ENCODE results near the gene AGXT. TPM values are rescaled to one million over a fixed set of nuclear protein-coding genes. Genes with fewer than 3 reads are reported as not detected.

The AGXT gene
- total RNA-seq, 1 donor from 2014 or later: not detected

GRCh38 chr2:240912878-240913809 lies 44.5 kb downstream of the AGXT start:
- no peak for TF ChIP-seq CTCF (IDR thresholded peaks at IDR 0.05; ENCODE audit: partially characterized antibody, unreplicated experiment)
- no peak overlapping the region for H3K4me3 Mint-ChIP-seq (ENCODE audit: unreplicated experiment)
- H3K36me3 Mint-ChIP-seq (ENCODE audit: unreplicated experiment): no peaks in the 10 kb centered on the region
- no peak for DNase-seq
- H3K4me1 Mint-ChIP-seq (ENCODE audit: low read depth, unreplicated experiment): peaks cover 5% of the 10 kb centered on the region
- peaks cover 2% of the 10 kb centered on the region for H3K27me3 Mint-ChIP-seq (ENCODE audit: unreplicated experiment)
- H3K27ac Mint-ChIP-seq (ENCODE audit: unreplicated experiment): no peak overlapping the region
- peaks cover 4% of the 10 kb centered on the region for H3K9me3 Mint-ChIP-seq (ENCODE audit: unreplicated experiment)

GRCh38 chr2:240913810-240914644 lies 45.4 kb downstream of the AGXT start:
- Mint-ChIP-seq H3K4me1 (ENCODE audit: low read depth, unreplicated experiment) (peaks cover 5% of the 10 kb centered on the region), H3K27me3 (ENCODE audit: unreplicated experiment) (peaks cover 2% of the 10 kb centered on the region), H3K4me3 (ENCODE audit: unreplicated experiment) (no peak overlapping the region), H3K9me3 (ENCODE audit: unreplicated experiment) (peaks cover 4% of the 10 kb centered on the region), H3K36me3 (ENCODE audit: unreplicated experiment) (no peaks in the 10 kb centered on the region), H3K27ac (ENCODE audit: unreplicated experiment) (no peak overlapping the region)
- DNase-seq: peak; percentile 95
- peak; percentile 98 for TF ChIP-seq CTCF (IDR thresholded peaks at IDR 0.05; ENCODE audit: partially characterized antibody, unreplicated experiment)

DNA sequence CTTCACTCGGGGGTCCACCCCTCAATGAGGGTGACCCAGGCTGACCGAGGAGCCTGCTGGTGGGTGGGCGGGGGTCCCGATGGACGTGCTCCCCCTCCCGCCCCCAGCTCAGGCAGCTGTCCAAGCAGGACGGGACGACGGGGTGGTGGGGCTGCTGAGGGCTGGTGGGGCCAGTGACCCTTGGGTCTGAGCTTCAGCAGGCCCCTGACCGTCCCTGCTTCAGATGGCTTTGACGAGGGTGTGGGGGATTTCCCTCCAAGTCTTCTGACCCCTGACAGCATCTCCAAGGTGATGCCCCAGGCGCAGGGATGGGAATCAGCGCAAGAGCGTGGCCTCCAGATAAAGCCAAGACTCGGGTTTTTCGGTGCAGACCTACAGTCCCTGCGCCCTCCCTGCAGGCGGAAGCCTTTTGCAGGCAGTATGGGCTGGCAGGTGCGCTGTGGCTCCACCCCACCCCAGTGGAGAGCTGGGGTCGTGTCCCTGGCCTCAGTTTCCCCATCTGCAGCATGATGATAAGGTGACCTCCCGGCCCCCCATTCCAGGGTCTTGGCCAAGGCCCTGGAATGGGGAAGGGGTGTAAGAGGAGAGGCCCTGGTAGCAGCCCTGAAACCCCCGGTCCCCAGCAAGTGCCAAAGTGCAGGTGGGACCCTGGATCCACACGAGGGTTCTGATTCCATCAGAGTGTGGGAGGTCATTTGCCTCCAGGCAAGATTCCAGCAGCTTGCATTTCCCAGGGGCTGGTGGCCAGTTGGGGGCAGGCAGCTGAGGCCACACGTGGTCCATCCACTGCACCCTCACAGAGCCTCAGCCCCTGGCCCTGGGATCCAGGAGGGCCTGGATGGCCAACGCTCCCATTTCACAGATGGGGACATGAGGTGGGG lies 46.3 kb downstream of the AGXT start:
- peaks cover 2% of the 10 kb centered on the region for H3K27me3 Mint-ChIP-seq (ENCODE audit: unreplicated experiment)
- H3K4me3 Mint-ChIP-seq (ENCODE audit: unreplicated experiment): no peak overlapping the region
- peaks cover 4% of the 10 kb centered on the region for H3K9me3 Mint-ChIP-seq (ENCODE audit: unreplicated experiment)
- H3K36me3 Mint-ChIP-seq (ENCODE audit: unreplicated experiment): no peaks in the 10 kb centered on the region
- H3K27ac Mint-ChIP-seq (ENCODE audit: unreplicated experiment): no peak overlapping the region
- peaks cover 3% of the 10 kb centered on the region for H3K4me1 Mint-ChIP-seq (ENCODE audit: low read depth, unreplicated experiment)
- peak; percentile 65 for TF ChIP-seq CTCF (IDR thresholded peaks at IDR 0.05; ENCODE audit: partially characterized antibody, unreplicated experiment)
- DNase-seq: peak; percentile 24

- H3K4me1 Mint-ChIP-seq (ENCODE audit: low read depth, unreplicated experiment): peaks cover 3% of the 10 kb centered on the region
- no peak for TF ChIP-seq CTCF (IDR thresholded peaks at IDR 0.05; ENCODE audit: partially characterized antibody, unreplicated experiment)
- H3K36me3 Mint-ChIP-seq (ENCODE audit: unreplicated experiment): no peaks in the 10 kb centered on the region
- DNase-seq: peak; percentile 52
- H3K9me3 Mint-ChIP-seq (ENCODE audit: unreplicated experiment): peaks cover 4% of the 10 kb centered on the region
- H3K27me3 Mint-ChIP-seq (ENCODE audit: unreplicated experiment): peaks cover under 1% of the 10 kb centered on the region
- no peak overlapping the region for H3K4me3 Mint-ChIP-seq (ENCODE audit: unreplicated experiment)
- H3K27ac Mint-ChIP-seq (ENCODE audit: unreplicated experiment): no peak overlapping the region
These were observed 47.1 kb downstream of the AGXT start for GRCh38 chr2:240915526-240916341.

Data from glutamatergic neuron (in vitro differentiated cells).